Right renal pelvis (tissue), 4 donors: ENCODE results near the gene RBMY1A1. TPM values are rescaled to one million over a fixed set of nuclear protein-coding genes. Genes with fewer than 3 reads are reported as not detected.
"Not testable (repeated sequence)": the region's sequence is repeated elsewhere in the genome, so short reads cannot be mapped to it uniquely, and the experiment has no call there.

Experiments used
- DNase-seq, 4 donors: peaks; one replicate each; pipeline ENCODE4 v3.0.0-alpha.2; 2013; ENCODE audit warnings: low read depth in 4 of 4, low spot score in 3 of 4, missing footprints in 1 of 4
- polyA plus RNA-seq, 4 donors: library from polyadenylated mRNA; unstranded; fragments of 120-200 nt; gene quantifications; one replicate each; pipeline ENCODE4 v1.2.1, GENCODE V29; 2013; ENCODE audit not compliant: insufficient read length in 4 of 4

RBMY1A1 gene
- not detected for polyA plus RNA-seq

- not testable (repeated sequence) for DNase-seq
Observed at GRCh38 chrY:21534579-21534978, at the start of gene RBMY1A1. TSS of gene RBMY1A1 (plus strand) at chrY:21534879. CDS start at chrY:21536892, 2,013 bp downstream.

GRCh38 chrY:21511038-21511437 lies 23.6 kb upstream of the RBMY1A1 start, which contains the start of gene RBMY1B:
TSS of gene RBMY1B (plus strand) at chrY:21511338. CDS start at chrY:21513351, 2,013 bp downstream.
- DNase-seq, result not testable (repeated sequence)

GRCh38 chrY:21559316-21559984 lies 24.8 kb downstream of the RBMY1A1 start:
- DNase-seq, result not testable (repeated sequence)

GRCh38 chrY:21585449-21585848 lies 50.8 kb downstream of the RBMY1A1 start:
- DNase-seq, result no peak

- not testable (repeated sequence) for DNase-seq
Observed at GRCh38 chrY:21586454-21586853, 51.8 kb downstream of the RBMY1A1 start.

- no peak for DNase-seq
Observed at GRCh38 chrY:21592059-21592458, 57.4 kb downstream of the RBMY1A1 start.

GRCh38 chrY:21596287-21596686 lies 61.6 kb downstream of the RBMY1A1 start:
- not testable (repeated sequence) for DNase-seq

Other genes with a start within 250 kb of the RBMY1A1 start
- not detected for gene RBMY1B, start 23.5 kb upstream of the RBMY1A1 start, polyA plus RNA-seq